ENCODE results near the gene AMFR.

Gene AMFR

GRCh38 chr16:56344518-56345405 is 80.6 kb downstream of the AMFR start:
- no peak overlapping the region for H3K14ac ChIP-seq (ENCODE audit: low read length)
- no peak overlapping the region for H3K4ac ChIP-seq (ENCODE audit: low read depth, low read length)
- H4K91ac ChIP-seq (ENCODE audit: low read depth, low read length): no peak overlapping the region
- no peak overlapping the region for H3K9ac ChIP-seq (ENCODE audit: low read length)
- H3K27me3 ChIP-seq (ENCODE audit: insufficient read depth, low read length): no peaks in the 10 kb centered on the region
- no peak overlapping the region for H3K23ac ChIP-seq (ENCODE audit: low read length)
- no peak overlapping the region for H3K27ac ChIP-seq (ENCODE audit: low read depth, low read length)
- peaks cover 2 to 5% of the 10 kb centered on the region in 2 experiments for H3K4me1 ChIP-seq (ENCODE audit: control insufficient read depth in 1 of 2, insufficient read depth in 2 of 2, low read length in 2 of 2)
- no peak overlapping the region for H2BK5ac ChIP-seq (ENCODE audit: low read depth, low read length, poor library complexity)
- WGBS (ENCODE audit: extremely low coverage, insufficient coverage, insufficient read length): no CpG with 5 or more reads among the region's 18 CpGs
- H2BK12ac ChIP-seq (ENCODE audit: low read length): no peak overlapping the region
- no peak overlapping the region for H3K4me3 ChIP-seq (ENCODE audit: low read depth, low read length)
- H2AK5ac ChIP-seq (ENCODE audit: low read length): no peak overlapping the region
- no peak overlapping the region for H3K18ac ChIP-seq (ENCODE audit: low read length)
- H3K79me1 ChIP-seq (ENCODE audit: low read length): no peaks in the 10 kb centered on the region
- H3K79me2 ChIP-seq (ENCODE audit: control insufficient read depth, insufficient read depth, low read length, poor library complexity): no peaks in the 10 kb centered on the region
- H4K8ac ChIP-seq (ENCODE audit: low read depth, low read length): no peak overlapping the region
- H3K36me3 ChIP-seq (ENCODE audit: control insufficient read depth in 1 of 2, insufficient read depth in 2 of 2, low read length in 2 of 2): no peaks in the 10 kb centered on the region
- no peak overlapping the region for H2AFZ ChIP-seq (ENCODE audit: insufficient read depth, low read length, poor library complexity)
- H4K12ac ChIP-seq (ENCODE audit: low read depth, low read length): no peak overlapping the region
- peak; percentile 28 to 61 for DNase-seq
- H2BK120ac ChIP-seq (ENCODE audit: insufficient read depth, low read length, poor library complexity): no peak overlapping the region
- H3K9me3 ChIP-seq (ENCODE audit: insufficient read depth, low read depth, low read length): peaks cover 3% of the 10 kb centered on the region
- H3K4me2 ChIP-seq (ENCODE audit: low read length): no peak overlapping the region

- Histone ChIP-seq H4K91ac (ENCODE audit: low read depth, low read length) (no peak overlapping the region), H2BK5ac (ENCODE audit: low read depth, low read length, poor library complexity) (no peak overlapping the region), H3K4me2 (ENCODE audit: low read length) (no peak overlapping the region), H3K79me1 (ENCODE audit: low read length) (no peaks in the 10 kb centered on the region), H4K12ac (ENCODE audit: low read depth, low read length) (no peak overlapping the region), H3K23ac (ENCODE audit: low read length) (no peak overlapping the region), H3K79me2 (ENCODE audit: control insufficient read depth, insufficient read depth, low read length, poor library complexity) (no peaks in the 10 kb centered on the region), H3K9me3 (ENCODE audit: insufficient read depth, low read depth, low read length) (peaks cover 3% of the 10 kb centered on the region), H3K18ac (ENCODE audit: low read length) (no peak overlapping the region), H4K8ac (ENCODE audit: low read depth, low read length) (no peak overlapping the region), H3K27ac (ENCODE audit: low read depth, low read length) (no peak overlapping the region), H3K4ac (ENCODE audit: low read depth, low read length) (no peak overlapping the region), H2AK5ac (ENCODE audit: low read length) (no peak overlapping the region), H3K36me3 (ENCODE audit: control insufficient read depth in 1 of 2, insufficient read depth in 2 of 2, low read length in 2 of 2) (no peaks in the 10 kb centered on the region), H2BK12ac (ENCODE audit: low read length) (no peak overlapping the region), H3K9ac (ENCODE audit: low read length) (no peak overlapping the region), H2BK120ac (ENCODE audit: insufficient read depth, low read length, poor library complexity) (no peak overlapping the region), H2AFZ (ENCODE audit: insufficient read depth, low read length, poor library complexity) (no peak overlapping the region), H3K4me1 (ENCODE audit: control insufficient read depth in 1 of 2, insufficient read depth in 2 of 2, low read length in 2 of 2) (peaks cover 2 to 5% of the 10 kb centered on the region in 2 experiments), H3K27me3 (ENCODE audit: insufficient read depth, low read length) (no peaks in the 10 kb centered on the region), H3K14ac (ENCODE audit: low read length) (no peak overlapping the region), H3K4me3 (ENCODE audit: low read depth, low read length) (no peak overlapping the region)
- no CpG with 5 or more reads among the region's 27 CpGs for WGBS (ENCODE audit: extremely low coverage, insufficient coverage, insufficient read length)
- no peak for DNase-seq
Measured at GRCh38 chr16:56343661-56344517, 81.5 kb downstream of the AMFR start.

GRCh38 chr16:56341656-56342399 is 83.5 kb downstream of the AMFR start:
- WGBS (ENCODE audit: extremely low coverage, insufficient coverage, insufficient read length): no CpG with 5 or more reads among the region's 9 CpGs
- no peak for DNase-seq
- H3K27ac ChIP-seq (ENCODE audit: low read depth, low read length): no peak overlapping the region

DNA sequence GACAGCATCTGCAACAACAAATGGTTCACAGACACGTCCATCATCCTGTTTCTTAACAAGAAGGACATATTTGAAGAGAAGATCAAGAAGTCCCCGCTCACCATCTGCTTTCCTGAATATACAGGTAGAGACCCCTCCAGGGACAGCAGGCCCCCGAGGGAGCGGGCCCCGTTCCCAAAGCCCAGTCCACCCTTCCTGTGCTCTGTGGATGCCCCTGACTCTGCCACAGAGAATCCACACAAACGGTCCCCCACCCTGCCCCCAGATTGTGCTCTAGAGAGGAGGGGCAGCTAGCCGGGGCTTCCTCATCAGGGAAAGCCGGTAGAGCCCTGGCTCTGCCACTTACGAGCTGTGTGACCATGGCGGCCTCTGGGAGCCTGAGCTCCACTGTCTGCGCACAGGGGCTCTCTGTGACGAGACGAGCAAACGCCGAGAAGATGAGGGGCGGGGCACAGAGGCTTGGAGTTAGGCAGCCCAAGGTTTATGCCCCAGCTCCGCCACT is 84.4 kb downstream of the AMFR start:
- no peak for DNase-seq
- H3K14ac ChIP-seq (ENCODE audit: low read length): no peak overlapping the region
- no peak overlapping the region for H3K27ac ChIP-seq (ENCODE audit: low read depth, low read length)
- no peaks in the 10 kb centered on the region for H3K79me1 ChIP-seq (ENCODE audit: low read length)
- H3K4me3 ChIP-seq (ENCODE audit: low read depth, low read length): no peak overlapping the region
- H2BK5ac ChIP-seq (ENCODE audit: low read depth, low read length, poor library complexity): no peak overlapping the region
- no peaks in the 10 kb centered on the region for H3K79me2 ChIP-seq (ENCODE audit: control insufficient read depth, insufficient read depth, low read length, poor library complexity)
- no CpG with 5 or more reads among the region's 17 CpGs for WGBS (ENCODE audit: extremely low coverage, insufficient coverage, insufficient read length)
- no peak overlapping the region for H3K23ac ChIP-seq (ENCODE audit: low read length)
- no peak overlapping the region for H2AFZ ChIP-seq (ENCODE audit: insufficient read depth, low read length, poor library complexity)
- H2AK5ac ChIP-seq (ENCODE audit: low read length): no peak overlapping the region
- no peak overlapping the region for H2BK12ac ChIP-seq (ENCODE audit: low read length)
- H4K12ac ChIP-seq (ENCODE audit: low read depth, low read length): no peak overlapping the region
- H4K91ac ChIP-seq (ENCODE audit: low read depth, low read length): no peak overlapping the region
- no peak overlapping the region for H2BK120ac ChIP-seq (ENCODE audit: insufficient read depth, low read length, poor library complexity)
- H3K4me2 ChIP-seq (ENCODE audit: low read length): no peak overlapping the region
- H3K9ac ChIP-seq (ENCODE audit: low read length): no peak overlapping the region
- H3K9me3 ChIP-seq (ENCODE audit: insufficient read depth, low read depth, low read length): peaks cover 3% of the 10 kb centered on the region
- peaks cover 0 to 5% of the 10 kb centered on the region in 2 experiments for H3K4me1 ChIP-seq (ENCODE audit: control insufficient read depth in 1 of 2, insufficient read depth in 2 of 2, low read length in 2 of 2)
- no peaks in the 10 kb centered on the region for H3K36me3 ChIP-seq (ENCODE audit: control insufficient read depth in 1 of 2, insufficient read depth in 2 of 2, low read length in 2 of 2)
- no peak overlapping the region for H4K8ac ChIP-seq (ENCODE audit: low read depth, low read length)
- H3K18ac ChIP-seq (ENCODE audit: low read length): no peak overlapping the region
- H3K27me3 ChIP-seq (ENCODE audit: insufficient read depth, low read length): no peaks in the 10 kb centered on the region
- no peak overlapping the region for H3K4ac ChIP-seq (ENCODE audit: low read depth, low read length)

More at GRCh38 chr16:56341656-56342399, 83.5 kb downstream of the AMFR start:
- Histone ChIP-seq H2BK5ac (ENCODE audit: low read depth, low read length, poor library complexity) (no peak overlapping the region), H3K4me3 (ENCODE audit: low read depth, low read length) (no peak overlapping the region), H3K9me3 (ENCODE audit: insufficient read depth, low read depth, low read length) (peaks cover 3% of the 10 kb centered on the region), H4K12ac (ENCODE audit: low read depth, low read length) (no peak overlapping the region), H3K27me3 (ENCODE audit: insufficient read depth, low read length) (no peaks in the 10 kb centered on the region), H2BK12ac (ENCODE audit: low read length) (no peak overlapping the region), H2AFZ (ENCODE audit: insufficient read depth, low read length, poor library complexity) (no peak overlapping the region), H3K79me1 (ENCODE audit: low read length) (no peaks in the 10 kb centered on the region), H3K14ac (ENCODE audit: low read length) (no peak overlapping the region), H3K9ac (ENCODE audit: low read length) (no peak overlapping the region), H2BK120ac (ENCODE audit: insufficient read depth, low read length, poor library complexity) (no peak overlapping the region), H2AK5ac (ENCODE audit: low read length) (no peak overlapping the region), H3K4ac (ENCODE audit: low read depth, low read length) (no peak overlapping the region), H3K23ac (ENCODE audit: low read length) (no peak overlapping the region), H3K79me2 (ENCODE audit: control insufficient read depth, insufficient read depth, low read length, poor library complexity) (no peaks in the 10 kb centered on the region), H4K8ac (ENCODE audit: low read depth, low read length) (no peak overlapping the region), H3K36me3 (ENCODE audit: control insufficient read depth in 1 of 2, insufficient read depth in 2 of 2, low read length in 2 of 2) (no peaks in the 10 kb centered on the region), H4K91ac (ENCODE audit: low read depth, low read length) (no peak overlapping the region), H3K4me2 (ENCODE audit: low read length) (no peak overlapping the region), H3K18ac (ENCODE audit: low read length) (no peak overlapping the region), H3K4me1 (ENCODE audit: control insufficient read depth in 1 of 2, insufficient read depth in 2 of 2, low read length in 2 of 2) (peaks cover 0 to 5% of the 10 kb centered on the region in 2 experiments)
